ENCODE data around the gene INTS11.

Gene INTS11

DNA sequence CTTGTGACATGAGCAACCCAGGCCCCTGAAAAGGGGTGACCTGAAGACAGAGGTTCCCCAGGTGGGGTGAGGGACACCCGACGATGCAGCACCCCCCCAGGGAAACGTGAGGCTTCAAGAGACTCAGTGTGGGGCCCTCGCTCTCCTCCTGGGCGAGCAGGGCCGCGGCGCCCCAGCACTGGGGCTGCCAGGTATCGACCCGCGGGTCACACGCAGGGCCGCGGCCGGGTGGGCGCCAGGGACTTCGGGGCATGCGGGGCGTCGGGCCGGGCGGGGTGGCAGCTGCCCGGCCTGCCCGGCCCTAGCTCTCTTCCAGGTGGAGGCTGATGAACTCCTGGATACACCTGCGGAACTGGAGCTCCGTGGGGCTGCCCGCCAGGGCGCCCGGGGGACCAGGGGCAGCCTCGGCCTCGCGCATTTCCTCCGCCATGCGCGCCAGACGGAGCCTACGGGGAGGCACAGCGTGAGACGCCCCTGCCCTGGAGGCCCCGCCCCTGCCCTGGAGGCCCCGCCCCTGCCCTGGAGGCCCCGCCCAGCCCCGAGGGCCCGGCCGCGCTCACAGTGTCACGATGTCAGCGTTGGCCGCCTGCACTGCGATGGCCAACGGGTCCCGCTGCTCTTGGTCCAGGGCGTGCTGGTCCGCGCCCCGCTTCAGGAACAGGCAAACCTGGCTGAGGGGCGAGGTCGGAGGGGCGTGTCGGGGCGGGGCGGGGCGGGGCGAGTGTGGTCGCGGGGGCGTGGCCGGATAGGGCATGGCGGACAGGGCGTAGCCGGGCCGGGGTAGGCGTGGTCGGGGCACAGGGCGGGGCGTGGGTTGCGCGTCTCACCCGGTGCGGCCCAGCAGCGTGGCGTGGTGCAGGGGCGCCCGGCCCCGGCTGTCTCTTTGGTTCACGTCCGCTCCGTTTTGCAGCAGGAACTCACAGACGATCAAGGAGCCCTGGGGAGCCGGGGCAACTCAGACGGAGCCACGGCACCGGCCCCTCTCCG is 30.9 kb downstream of the INTS11 start:
- no peak for TF ChIP-seq EZH2 (IDR thresholded peaks at IDR 0.05; ENCODE audit: borderline replicate concordance, low read length)
- TF ChIP-seq, protein P1, sequence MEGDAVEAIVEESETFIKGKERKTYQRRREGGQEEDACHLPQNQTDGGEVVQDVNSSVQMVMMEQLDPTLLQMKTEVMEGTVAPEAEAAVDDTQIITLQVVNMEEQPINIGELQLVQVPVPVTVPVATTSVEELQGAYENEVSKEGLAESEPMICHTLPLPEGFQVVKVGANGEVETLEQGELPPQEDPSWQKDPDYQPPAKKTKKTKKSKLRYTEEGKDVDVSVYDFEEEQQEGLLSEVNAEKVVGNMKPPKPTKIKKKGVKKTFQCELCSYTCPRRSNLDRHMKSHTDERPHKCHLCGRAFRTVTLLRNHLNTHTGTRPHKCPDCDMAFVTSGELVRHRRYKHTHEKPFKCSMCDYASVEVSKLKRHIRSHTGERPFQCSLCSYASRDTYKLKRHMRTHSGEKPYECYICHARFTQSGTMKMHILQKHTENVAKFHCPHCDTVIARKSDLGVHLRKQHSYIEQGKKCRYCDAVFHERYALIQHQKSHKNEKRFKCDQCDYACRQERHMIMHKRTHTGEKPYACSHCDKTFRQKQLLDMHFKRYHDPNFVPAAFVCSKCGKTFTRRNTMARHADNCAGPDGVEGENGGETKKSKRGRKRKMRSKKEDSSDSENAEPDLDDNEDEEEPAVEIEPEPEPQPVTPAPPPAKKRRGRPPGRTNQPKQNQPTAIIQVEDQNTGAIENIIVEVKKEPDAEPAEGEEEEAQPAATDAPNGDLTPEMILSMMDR (IDR thresholded peaks at IDR 0.05; ENCODE audit: low read length): no peak
- no peak overlapping the region for H3K4me3 ChIP-seq (ENCODE audit: low read depth, low read length, poor library complexity, severe bottlenecking)
- H4K20me1 ChIP-seq (ENCODE audit: insufficient read depth, low read length): no peaks in the 10 kb centered on the region
- H3K4me2 ChIP-seq (ENCODE audit: low read length): no peak overlapping the region
- H2AFZ ChIP-seq (ENCODE audit: low read length): no peak overlapping the region
- no peaks in the 10 kb centered on the region for H3K4me1 ChIP-seq (ENCODE audit: insufficient read depth, low read length, severe bottlenecking)
- H3K36me3 ChIP-seq (ENCODE audit: insufficient read depth, low read length): no peaks in the 10 kb centered on the region
- no peaks in the 10 kb centered on the region for H3K27me3 ChIP-seq (ENCODE audit: insufficient read depth, low read length)
- no peaks in the 10 kb centered on the region for H3K9me2 ChIP-seq (ENCODE audit: low read depth, low read length)
- no peaks in the 10 kb centered on the region for H3K79me2 ChIP-seq (ENCODE audit: insufficient read depth, low read length)
- no peak overlapping the region for H3K9ac ChIP-seq (ENCODE audit: low read length)
- H3K9me3 ChIP-seq (ENCODE audit: low read length): no peaks in the 10 kb centered on the region
- H3F3A ChIP-seq (ENCODE audit: insufficient read depth, low read length): no peaks in the 10 kb centered on the region
- no peak overlapping the region for H3K27ac ChIP-seq (ENCODE audit: low read depth, low read length, poor library complexity, severe bottlenecking)

DNA sequence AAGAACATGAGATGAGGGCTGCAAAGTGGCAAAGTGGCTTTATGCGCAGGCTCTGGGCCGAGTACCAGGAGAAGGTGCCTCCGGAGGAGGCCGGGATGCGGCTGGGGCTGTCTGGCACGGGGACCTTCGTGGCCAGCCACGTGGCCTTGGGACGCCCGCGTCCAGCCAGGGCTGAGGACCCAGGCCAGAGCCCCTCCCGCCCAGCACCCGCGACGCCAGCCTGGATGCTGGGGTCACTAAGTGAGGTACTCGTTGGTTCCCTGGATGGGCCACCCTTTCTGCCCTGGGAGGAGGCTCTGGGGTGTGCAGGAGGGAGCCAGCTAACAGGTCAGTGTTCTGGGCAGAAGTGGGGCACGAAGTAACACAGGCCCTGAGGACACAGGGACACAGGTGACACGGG is 31.6 kb downstream of the INTS11 start:
- H3K27ac ChIP-seq (ENCODE audit: low read depth, low read length, poor library complexity, severe bottlenecking): no peak overlapping the region
- TF ChIP-seq EZH2 (IDR thresholded peaks at IDR 0.05; ENCODE audit: borderline replicate concordance, low read length): no peak
- TF ChIP-seq, protein P1 (IDR thresholded peaks at IDR 0.05; ENCODE audit: low read length): no peak
- no peak overlapping the region for H3K9ac ChIP-seq (ENCODE audit: low read length)
- no peaks in the 10 kb centered on the region for H3K9me2 ChIP-seq (ENCODE audit: low read depth, low read length)
- no peaks in the 10 kb centered on the region for H3K36me3 ChIP-seq (ENCODE audit: insufficient read depth, low read length)
- H3K4me3 ChIP-seq (ENCODE audit: low read depth, low read length, poor library complexity, severe bottlenecking): no peak overlapping the region
- H3K4me2 ChIP-seq (ENCODE audit: low read length): no peak overlapping the region
- no peaks in the 10 kb centered on the region for H3F3A ChIP-seq (ENCODE audit: insufficient read depth, low read length)
- H3K9me3 ChIP-seq (ENCODE audit: low read length): no peaks in the 10 kb centered on the region
- H2AFZ ChIP-seq (ENCODE audit: low read length): no peak overlapping the region
- no peaks in the 10 kb centered on the region for H3K4me1 ChIP-seq (ENCODE audit: insufficient read depth, low read length, severe bottlenecking)
- H4K20me1 ChIP-seq (ENCODE audit: insufficient read depth, low read length): no peaks in the 10 kb centered on the region
- H3K79me2 ChIP-seq (ENCODE audit: insufficient read depth, low read length): no peaks in the 10 kb centered on the region
- no peaks in the 10 kb centered on the region for H3K27me3 ChIP-seq (ENCODE audit: insufficient read depth, low read length)

DNA sequence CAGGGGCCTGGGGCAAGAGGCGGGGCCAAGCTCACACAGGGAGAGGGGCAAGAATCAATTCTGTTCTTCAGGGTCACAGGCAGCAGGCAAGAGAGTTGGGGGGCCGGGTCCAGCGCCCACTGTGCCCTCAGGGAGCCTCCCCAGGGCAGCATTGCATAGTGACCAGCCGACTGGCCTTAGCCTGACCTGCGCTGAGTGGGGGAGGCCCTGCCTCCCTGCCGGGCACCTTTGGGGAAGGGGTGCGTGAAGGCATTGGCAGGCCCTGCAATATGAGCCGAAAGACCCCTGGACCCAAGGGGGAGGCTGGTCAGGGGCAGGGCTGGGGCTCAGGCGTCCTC is 32.0 kb downstream of the INTS11 start:
- no peaks in the 10 kb centered on the region for H3K27me3 ChIP-seq (ENCODE audit: insufficient read depth, low read length)
- H3K27ac ChIP-seq (ENCODE audit: low read depth, low read length, poor library complexity, severe bottlenecking): no peak overlapping the region
- no peaks in the 10 kb centered on the region for H3K4me1 ChIP-seq (ENCODE audit: insufficient read depth, low read length, severe bottlenecking)
- no peaks in the 10 kb centered on the region for H3F3A ChIP-seq (ENCODE audit: insufficient read depth, low read length)
- no peaks in the 10 kb centered on the region for H3K79me2 ChIP-seq (ENCODE audit: insufficient read depth, low read length)
- no peak overlapping the region for H3K9ac ChIP-seq (ENCODE audit: low read length)
- no peak overlapping the region for H2AFZ ChIP-seq (ENCODE audit: low read length)
- H3K36me3 ChIP-seq (ENCODE audit: insufficient read depth, low read length): no peaks in the 10 kb centered on the region
- no peaks in the 10 kb centered on the region for H4K20me1 ChIP-seq (ENCODE audit: insufficient read depth, low read length)
- no peak overlapping the region for H3K4me3 ChIP-seq (ENCODE audit: low read depth, low read length, poor library complexity, severe bottlenecking)
- H3K9me2 ChIP-seq (ENCODE audit: low read depth, low read length): no peaks in the 10 kb centered on the region
- H3K4me2 ChIP-seq (ENCODE audit: low read length): no peak overlapping the region
- H3K9me3 ChIP-seq (ENCODE audit: low read length): no peaks in the 10 kb centered on the region
- TF ChIP-seq EZH2 (IDR thresholded peaks at IDR 0.05; ENCODE audit: borderline replicate concordance, low read length): no peak
- TF ChIP-seq, protein P1 (IDR thresholded peaks at IDR 0.05; ENCODE audit: low read length): no peak

All from OCI-LY1 (cell line).